K562 (cell line): ENCODE measurements around the gene WDFY2. TPM values are rescaled to one million over a fixed set of nuclear protein-coding genes. Genes with fewer than 3 reads are reported as not detected.
A peak's percentile ranks its signal among the peaks of the same experiment; 100 is the strongest.

Experiments
- HBP1 ChIP-seq: fragments of 450-650 bp; formaldehyde crosslinking; IDR thresholded peaks from 2 replicates; pipeline ENCODE4 v1.4.0; 2022; ENCODE audit warnings: missing genetic modification characterization
- HMG20A ChIP-seq: fragments of 450-650 bp; formaldehyde crosslinking; conservative IDR thresholded peaks from 2 replicates; pipeline ENCODE4 v1.4.0; 2020; ENCODE audit warnings: mild to moderate bottlenecking, mixed read lengths
- STAT5B ChIP-seq: fragments of 250-450 bp; sonication (Bioruptor Pico); IDR thresholded peaks from 2 replicates; pipeline ENCODE4 v1.8.0; 2021; ENCODE audit warnings: mild to moderate bottlenecking, inconsistent platforms
- TAF7 ChIP-seq: fragments of 450-650 bp; IDR thresholded peaks from 2 replicates; pipeline ENCODE4 v1.6.1; 2016; ENCODE audit warnings: missing genetic modification characterization, missing compliant biosample characterization
- TCF7 ChIP-seq: sonication (generic); IDR thresholded peaks from 2 replicates; pipeline ENCODE4 v1.6.1; 2016; ENCODE audit warnings: antibody characterized with exemption, borderline replicate concordance
- UBTF ChIP-seq, 2 experiments: IDR thresholded peaks; 2 replicates each; pipeline ENCODE4 v1.6.1; 2012; ENCODE audit warnings: improper control_type of control experiment in 2 of 2, low read depth in 2 of 2, low read length in 2 of 2, borderline replicate concordance in 1 of 2
- ZEB2 ChIP-seq: fragments of 450-650 bp; IDR thresholded peaks from 2 replicates; pipeline ENCODE4 v1.6.1; 2016
- ZFP36 ChIP-seq: fragments of 150-350 bp; IDR thresholded peaks from 2 replicates; pipeline ENCODE4 v1.6.1; 2018; ENCODE audit warnings: low read length, low read depth; ENCODE audit not compliant: partially characterized antibody
- polyA plus RNA-seq, 8 experiments: library from polyadenylated mRNA; depleted of rRNA in 4 of 8; stranded (reverse) in 5 of 8; unstranded in 3 of 8; fragments of >200 nt; fragmentation: Nextera tagmentation in 2 of 8; fragmentation: Illumina TruSeq in 1 of 8; extraction: Ambion mirVana in 2 of 8; extraction: Trizol in 1 of 8; gene quantifications; 2 replicates each; pipeline versions ENCODE4 v1.2.1 to v1.2.3, GENCODE V29; 2011 to 2014; ENCODE audit warnings: inconsistent platforms in 1 of 8, missing spikeins in 1 of 8
- total RNA-seq, 7 experiments: library from RNA; depleted of rRNA in 6 of 7; stranded (reverse); fragments of >200 nt in 6 of 7; fragmentation: Illumina TruSeq in 2 of 7; extraction: Trizol in 2 of 7; gene quantifications; 2 replicates each; pipeline versions ENCODE4 v1.2.1 to v1.2.3, GENCODE V29; 2011 to 2021; ENCODE audit warnings: low replicate concordance in 1 of 7
- TF ChIP-seq, protein P1 (sequence below), 2 experiments: fragments of 450-650 bp; IDR thresholded peaks; 2 replicates each; pipeline ENCODE4 v1.6.1; 2016; ENCODE audit warnings: mild to moderate bottlenecking in 2 of 2, borderline replicate concordance in 1 of 2, low read depth in 1 of 2, moderate library complexity in 1 of 2
- TF ChIP-seq, protein P2 (sequence below): fragments of 250-450 bp; sonication (Bioruptor Pico); IDR thresholded peaks from 2 replicates; pipeline ENCODE4 v1.4.0; 2020
- TF ChIP-seq, protein P3 (sequence below): sonication (generic); formaldehyde crosslinking; IDR thresholded peaks from 2 replicates; pipeline ENCODE4 v1.8.1; 2023; ENCODE audit warnings: mild to moderate bottlenecking, missing genetic modification reagents, moderate library complexity

Gene WDFY2
- total and polyA plus RNA-seq, 9 of the 15 experiments (the other 6 are each of a cell fraction or from before 2014, with no cell fraction given), result 0.66 to 6.4 (median 4.4) TPM

DNA sequence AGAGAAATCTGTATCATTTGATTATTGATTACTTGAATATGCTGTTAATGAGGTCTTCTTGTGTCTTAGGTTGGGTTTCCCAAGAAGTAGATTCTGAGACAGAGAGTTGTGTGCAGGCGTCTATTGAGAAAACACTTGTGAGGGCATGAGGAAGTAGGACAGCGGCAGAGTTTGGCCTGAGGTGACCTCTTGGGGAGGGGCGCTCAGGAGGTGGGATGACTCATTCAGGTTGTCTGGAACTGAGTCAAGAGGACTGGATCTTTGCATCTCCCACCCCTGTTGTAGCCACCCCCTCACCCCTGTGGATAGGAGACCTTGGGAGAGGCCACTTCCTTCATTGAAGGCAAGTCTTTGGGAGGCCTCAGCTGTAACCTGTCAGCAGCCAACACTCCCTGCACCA lies 35.2 kb upstream of the WDFY2 start (continued):
- TF ChIP-seq UBTF (IDR thresholded peaks at IDR 0.05; ENCODE audit: borderline replicate concordance in 1 of 2, low read depth in 2 of 2, low read length in 2 of 2) (no peak), HMG20A (CRISPR knock-in tag) (no peak), STAT5B (CRISPR knock-in tag) (no peak), ZEB2 (peak; percentile 73; the same call in 1 of the 2 replicates), HBP1 (CRISPR knock-in tag) (no peak), TAF7 (tag) (no peak), ZFP36 (no peak), TCF7 (no peak)
- TF ChIP-seq, protein P1, sequence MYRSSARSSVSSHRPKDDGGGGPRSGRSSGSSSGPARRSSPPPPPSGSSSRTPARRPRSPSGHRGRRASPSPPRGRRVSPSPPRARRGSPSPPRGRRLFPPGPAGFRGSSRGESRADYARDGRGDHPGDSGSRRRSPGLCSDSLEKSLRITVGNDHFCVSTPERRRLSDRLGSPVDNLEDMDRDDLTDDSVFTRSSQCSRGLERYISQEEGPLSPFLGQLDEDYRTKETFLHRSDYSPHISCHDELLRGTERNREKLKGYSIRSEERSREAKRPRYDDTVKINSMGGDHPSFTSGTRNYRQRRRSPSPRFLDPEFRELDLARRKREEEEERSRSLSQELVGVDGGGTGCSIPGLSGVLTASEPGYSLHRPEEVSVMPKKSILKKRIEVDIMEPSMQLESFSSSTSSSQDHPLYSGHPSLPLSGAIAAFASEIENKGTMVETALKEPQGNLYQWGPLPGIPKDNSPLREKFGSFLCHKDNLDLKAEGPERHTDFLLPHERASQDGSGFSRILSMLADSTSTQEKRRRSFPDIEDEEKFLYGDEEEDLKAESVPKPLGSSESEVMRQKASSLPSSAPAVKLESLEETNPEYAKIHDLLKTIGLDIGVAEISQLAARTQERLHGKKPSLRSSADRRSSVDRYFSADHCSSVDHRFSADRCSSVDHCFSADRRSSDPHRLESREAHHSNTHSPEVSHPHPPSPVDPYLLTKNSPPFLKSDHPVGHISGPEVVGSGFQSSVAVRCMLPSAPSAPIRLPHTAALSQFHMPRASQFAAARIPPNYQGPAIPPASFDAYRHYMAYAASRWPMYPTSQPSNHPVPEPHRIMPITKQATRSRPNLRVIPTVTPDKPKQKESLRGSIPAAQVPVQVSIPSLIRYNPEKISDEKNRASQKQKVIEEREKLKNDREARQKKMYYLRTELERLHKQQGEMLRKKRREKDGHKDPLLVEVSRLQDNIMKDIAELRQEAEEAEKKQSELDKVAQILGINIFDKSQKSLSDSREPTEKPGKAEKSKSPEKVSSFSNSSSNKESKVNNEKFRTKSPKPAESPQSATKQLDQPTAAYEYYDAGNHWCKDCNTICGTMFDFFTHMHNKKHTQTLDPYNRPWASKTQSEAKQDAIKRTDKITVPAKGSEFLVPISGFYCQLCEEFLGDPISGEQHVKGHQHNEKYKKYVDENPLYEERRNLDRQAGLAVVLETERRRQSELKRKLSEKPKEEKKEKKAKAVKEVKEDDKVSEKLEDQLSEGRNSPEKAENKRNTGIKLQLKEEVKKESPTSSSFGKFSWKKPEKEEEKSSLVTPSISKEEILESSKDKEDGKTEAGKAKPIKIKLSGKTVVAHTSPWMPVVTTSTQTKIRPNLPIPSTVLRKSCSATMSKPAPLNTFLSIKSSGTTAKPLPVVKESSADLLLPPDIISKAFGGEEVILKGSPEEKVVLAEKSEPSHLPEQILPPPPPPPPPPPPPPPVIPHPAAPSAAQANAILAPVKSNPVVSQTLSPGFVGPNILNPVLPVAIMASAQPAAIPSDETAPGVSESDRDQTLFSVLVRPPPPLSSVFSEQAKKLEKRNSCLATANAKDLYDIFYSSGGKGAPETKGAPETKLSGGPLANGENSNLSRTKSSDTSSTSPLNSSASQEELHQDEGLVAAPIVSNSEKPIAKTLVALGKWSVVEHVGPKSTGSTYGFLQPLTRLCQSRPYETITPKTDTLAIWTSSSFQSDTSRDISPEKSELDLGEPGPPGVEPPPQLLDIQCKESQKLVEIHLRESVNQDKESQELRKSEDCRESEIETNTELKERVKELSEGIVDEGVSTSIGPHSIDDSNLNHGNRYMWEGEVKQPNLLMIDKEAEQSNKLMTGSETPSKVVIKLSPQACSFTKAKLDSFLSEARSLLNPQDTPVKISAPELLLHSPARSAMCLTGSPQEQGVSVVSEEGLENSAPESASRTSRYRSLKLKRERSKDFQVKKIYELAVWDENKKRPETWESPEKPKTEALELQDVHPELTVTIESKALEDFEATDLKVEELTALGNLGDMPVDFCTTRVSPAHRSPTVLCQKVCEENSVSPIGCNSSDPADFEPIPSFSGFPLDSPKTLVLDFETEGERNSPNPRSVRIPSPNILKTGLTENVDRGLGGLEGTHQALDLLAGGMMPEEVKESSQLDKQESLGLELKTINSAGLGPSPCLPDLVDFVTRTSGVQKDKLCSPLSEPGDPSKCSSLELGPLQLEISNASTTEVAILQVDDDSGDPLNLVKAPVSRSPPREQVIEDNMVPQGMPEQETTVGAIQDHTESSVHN (IDR thresholded peaks at IDR 0.05; ENCODE audit: borderline replicate concordance in 1 of 2, low read depth in 1 of 2), result no peak
- TF ChIP-seq, protein P2, sequence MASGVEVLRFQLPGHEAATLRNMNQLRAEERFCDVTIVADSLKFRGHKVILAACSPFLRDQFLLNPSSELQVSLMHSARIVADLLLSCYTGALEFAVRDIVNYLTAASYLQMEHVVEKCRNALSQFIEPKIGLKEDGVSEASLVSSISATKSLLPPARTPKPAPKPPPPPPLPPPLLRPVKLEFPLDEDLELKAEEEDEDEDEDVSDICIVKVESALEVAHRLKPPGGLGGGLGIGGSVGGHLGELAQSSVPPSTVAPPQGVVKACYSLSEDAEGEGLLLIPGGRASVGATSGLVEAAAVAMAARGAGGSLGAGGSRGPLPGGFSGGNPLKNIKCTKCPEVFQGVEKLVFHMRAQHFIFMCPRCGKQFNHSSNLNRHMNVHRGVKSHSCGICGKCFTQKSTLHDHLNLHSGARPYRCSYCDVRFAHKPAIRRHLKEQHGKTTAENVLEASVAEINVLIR, result no peak
- TF ChIP-seq, protein P3, sequence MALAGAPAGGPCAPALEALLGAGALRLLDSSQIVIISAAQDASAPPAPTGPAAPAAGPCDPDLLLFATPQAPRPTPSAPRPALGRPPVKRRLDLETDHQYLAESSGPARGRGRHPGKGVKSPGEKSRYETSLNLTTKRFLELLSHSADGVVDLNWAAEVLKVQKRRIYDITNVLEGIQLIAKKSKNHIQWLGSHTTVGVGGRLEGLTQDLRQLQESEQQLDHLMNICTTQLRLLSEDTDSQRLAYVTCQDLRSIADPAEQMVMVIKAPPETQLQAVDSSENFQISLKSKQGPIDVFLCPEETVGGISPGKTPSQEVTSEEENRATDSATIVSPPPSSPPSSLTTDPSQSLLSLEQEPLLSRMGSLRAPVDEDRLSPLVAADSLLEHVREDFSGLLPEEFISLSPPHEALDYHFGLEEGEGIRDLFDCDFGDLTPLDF, result no peak
